ENCODE data around the gene DNAJB1.
"Not testable (repeated sequence)": the region's sequence is repeated elsewhere in the genome, so short reads cannot be mapped to it uniquely, and the experiment has no call there.

DNAJB1 gene

DNA sequence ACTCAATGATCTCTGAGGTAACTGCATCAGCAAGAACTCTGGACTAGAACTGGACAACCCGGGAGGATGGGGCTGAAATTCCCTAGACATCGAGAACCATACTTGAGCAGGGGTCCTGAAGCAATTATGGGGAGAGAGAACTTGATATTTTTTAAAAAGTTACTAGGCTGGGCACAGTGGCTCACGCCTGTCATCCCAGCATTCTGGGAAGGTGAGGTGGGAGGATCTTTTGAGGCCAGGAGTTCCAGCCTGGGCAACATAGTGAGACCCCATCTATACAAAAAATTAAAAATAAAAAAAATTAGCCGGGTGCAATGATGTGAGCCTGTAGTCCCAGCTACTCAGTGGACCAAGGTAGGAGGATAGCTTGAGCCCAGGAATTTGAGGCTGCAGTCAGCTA, 2.3 kb upstream of the DNAJB1 start:
- no peak for DNase-seq (ENCODE audit: low spot score)

DNA sequence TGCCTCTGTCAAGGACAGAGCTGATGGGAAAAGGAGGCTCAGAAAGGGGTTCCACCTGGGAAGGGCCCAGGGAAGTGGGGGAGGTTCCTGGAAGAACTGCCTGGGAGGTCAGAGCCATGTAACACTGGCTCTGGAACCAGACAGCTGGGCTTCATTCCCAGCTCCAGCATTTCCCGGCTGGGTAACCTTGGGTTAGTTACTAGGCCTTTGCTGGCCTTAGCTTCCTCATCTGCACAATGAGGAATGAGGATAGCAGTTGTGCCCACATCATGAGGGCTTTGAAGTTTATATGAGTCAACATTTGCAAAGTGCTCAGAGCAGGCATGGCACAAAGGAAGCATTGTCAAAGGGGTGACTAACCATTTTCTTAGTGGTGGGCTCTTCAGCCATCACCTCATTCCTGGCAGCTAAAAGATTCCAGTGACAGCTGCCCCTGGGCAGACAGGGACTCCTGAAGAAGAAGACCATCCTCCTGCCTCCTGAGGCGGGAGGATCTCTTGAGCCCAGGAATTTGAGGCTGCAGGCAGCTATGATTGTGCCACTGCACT, 1.7 kb upstream of the DNAJB1 start:
- DNase-seq (ENCODE audit: low spot score), result no peak

DNA sequence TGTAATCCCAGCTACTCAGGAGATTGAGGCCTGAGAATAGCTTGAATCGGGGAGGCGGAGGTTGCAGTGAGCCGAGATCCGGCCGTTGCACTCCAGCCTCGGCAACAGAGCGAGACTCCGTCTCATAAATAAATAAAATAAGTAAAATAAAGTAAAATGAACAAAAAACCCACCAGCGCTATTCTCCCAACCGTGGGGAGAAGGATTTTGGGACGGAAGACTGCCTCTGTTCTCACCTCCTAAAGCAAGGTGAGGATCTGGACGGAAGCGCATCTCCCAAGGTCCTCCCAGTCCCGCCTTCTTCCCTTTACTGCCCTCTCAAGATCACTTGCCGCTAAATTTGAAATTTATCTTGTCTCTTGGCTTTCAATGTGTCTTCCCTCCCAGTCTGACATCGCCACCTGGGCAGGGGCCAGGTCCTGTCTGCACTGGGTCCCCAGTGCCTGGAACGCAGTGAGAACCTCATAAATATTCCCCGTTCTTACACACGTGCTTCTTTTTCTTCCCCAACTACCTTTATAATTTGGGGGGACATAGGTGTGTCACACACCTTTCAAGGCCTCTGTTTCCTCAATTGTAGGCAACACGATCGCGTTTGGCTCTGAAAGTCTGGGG, 1.2 kb upstream of the DNAJB1 start:
- no peak for DNase-seq (ENCODE audit: low spot score)

GRCh38 chr19:14517446-14517839, 754 bp downstream of the DNAJB1 start:
- no peak for DNase-seq (ENCODE audit: low spot score)

GRCh38 chr19:14516746-14517438, 1.3 kb downstream of the DNAJB1 start:
- DNase-seq (ENCODE audit: low spot score), result no peak

DNA sequence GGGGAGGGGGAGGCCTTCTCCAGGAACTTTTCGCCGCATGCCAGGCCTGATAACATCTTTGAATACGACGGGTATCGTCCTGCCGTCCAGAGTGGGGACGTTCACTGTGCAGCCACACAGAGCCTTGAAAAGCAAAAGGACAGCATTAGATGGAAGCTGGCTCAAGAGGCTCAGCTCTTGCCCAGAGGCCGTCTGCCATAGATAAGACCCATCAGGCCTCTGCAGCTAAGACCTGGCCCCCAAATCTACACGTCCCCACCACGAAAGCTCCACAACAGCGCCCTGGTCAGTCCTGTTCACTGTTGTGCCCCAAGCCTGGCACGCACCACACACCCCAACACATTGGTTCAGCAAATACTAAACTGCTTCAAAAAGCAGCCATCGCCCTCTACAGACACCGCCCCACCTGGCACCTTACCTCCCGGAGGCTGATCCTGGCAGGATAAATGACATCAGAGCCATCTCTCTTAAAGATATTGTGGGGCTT, 2.1 kb downstream of the DNAJB1 start:
- no peak for DNase-seq (ENCODE audit: low spot score)

DNA sequence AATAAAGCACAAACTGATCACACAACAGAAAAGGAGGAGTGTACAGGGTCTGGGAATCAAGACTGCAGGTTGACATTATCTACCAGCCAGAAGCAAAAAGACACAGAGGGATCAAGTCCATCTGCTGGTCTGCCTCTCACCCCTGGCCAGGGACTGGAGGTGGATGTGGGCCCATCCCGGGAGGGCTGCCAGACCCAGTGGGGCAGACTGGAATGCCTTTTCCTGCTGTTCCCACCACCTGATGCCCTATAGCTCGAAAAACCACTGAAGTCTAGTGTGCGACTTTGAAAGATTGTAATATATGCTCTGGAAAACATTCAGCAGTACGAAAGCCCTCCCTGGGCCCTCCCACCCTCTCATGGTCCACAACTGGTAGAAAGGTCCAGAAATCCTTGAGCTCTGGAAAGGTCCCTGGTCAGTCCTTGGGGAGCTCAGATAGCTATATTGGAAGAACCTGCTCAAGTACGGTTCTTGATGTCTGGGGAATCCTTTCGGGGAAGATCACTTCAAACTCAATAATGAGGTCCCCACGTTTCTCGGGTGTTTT, 2.6 kb downstream of the DNAJB1 start:
- no peak for DNase-seq (ENCODE audit: low spot score)

- DNase-seq (ENCODE audit: low spot score), result no peak
Observed at GRCh38 chr19:14514215-14514863, 3.9 kb downstream of the DNAJB1 start.

- DNase-seq (ENCODE audit: low spot score), result no peak
Observed at GRCh38 chr19:14512406-14512961, 5.7 kb downstream of the DNAJB1 start.

DNA sequence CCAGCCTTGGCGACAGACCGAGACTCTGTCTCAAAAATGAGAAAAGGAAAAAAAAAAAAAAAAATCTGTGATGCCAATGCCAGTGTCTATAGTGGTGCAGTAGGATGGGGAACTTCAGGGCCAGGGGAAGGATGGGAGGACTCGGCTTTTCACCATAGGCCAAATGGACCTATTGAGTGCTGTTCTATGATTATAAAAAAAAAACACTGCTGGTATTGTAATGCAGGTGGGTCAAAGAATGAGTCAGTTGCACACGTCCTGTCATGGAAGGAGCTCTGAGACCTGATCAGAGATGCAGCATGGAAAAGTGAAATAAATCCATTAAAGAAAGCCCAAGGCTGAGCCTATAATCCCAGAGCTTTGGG, 7.0 kb downstream of the DNAJB1 start:
- DNase-seq (ENCODE audit: low spot score), result no peak

DNA sequence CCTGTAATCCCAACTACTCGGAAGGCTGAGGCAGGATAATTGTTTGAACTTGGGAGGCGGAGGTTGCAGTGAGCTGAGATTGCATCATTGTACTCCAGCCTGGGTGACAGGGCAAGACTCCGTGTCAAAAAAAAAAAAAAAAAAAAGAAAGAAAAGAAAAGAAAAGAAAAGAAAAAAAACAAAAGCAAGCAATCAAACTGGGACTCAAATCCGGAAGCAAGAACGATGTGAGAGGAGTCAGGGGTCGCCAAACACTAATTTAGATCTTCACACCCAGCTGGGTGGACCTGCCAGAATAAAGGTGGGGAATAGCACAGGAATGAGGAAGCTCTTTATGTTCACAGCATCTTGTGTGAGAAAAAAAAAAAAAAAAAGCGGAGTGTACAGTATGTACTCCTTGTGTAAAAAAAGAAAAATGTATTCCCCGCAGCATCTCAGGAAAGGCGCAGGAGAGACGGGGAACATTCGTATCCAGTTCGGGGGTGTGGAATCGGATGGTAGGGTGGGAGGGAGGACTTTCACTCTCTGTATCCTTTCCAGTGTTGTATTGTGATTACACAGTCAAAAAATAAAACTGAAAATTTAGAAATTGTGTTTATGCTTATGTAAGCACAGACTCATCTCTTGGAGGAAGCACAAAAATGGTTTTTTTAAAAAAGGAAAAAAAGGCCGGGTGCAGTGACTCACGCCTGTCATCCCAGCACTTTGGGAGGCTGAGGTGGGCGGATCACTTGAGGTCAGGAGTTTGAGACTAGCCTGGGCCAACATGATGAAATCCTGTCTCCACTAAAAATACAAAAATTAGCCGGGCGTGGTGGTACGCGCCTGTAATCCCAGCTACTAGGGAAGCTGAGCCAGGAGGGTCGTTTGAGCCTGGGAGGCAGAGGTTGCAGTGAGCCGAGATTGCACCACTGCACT, 7.6 kb downstream of the DNAJB1 start:
- DNase-seq (ENCODE audit: low spot score), result no peak

GRCh38 chr19:14507704-14508542, 10.3 kb downstream of the DNAJB1 start:
- DNase-seq (ENCODE audit: low spot score), result no peak

GRCh38 chr19:14505488-14506239, 12.5 kb downstream of the DNAJB1 start:
- no peak for DNase-seq (ENCODE audit: low spot score)

- DNase-seq (ENCODE audit: low spot score), result not testable (repeated sequence)
Observed at GRCh38 chr19:14504575-14504974, 13.6 kb downstream of the DNAJB1 start.

- no peak for DNase-seq (ENCODE audit: low spot score)
Observed at GRCh38 chr19:14503285-14503684, 14.9 kb downstream of the DNAJB1 start.

DNA sequence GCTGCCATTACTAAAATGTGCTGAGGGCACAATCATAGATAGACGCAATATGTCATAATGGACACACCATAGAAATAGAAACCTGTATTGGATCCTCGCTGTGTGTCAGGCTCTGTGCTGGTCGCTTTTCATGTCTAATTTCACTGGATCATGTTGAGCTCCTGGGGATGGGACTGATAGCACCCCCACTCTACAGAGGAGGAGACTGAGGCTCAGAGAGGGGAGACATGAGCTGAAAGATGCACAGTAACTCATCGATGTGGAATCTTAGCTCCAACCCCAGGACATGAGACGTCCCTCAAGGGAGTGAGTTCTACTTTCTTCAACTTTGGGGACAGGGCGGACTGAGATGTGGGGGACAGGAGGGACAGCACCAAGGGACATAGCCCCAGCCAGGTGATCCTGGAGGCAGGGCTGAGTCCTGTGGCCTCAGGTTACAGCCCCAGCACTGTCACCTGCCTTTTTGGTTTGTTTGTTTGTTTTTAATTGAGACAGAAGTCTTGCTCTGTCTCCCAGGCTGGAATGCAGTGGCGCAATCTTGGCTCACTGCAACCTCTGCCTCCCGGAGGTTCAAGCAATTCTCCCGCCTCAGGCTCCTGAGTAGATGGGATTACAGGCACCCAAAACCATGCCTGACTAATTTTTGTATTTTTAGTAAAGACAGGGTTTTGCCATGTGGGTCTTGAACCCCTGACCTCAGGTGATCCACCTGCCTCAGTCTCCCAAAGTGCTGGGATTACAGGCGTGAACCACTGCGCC, 15.7 kb downstream of the DNAJB1 start:
- DNase-seq (ENCODE audit: low spot score), result no peak

GRCh38 chr19:14497228-14497921, 20.8 kb downstream of the DNAJB1 start:
- no peak for DNase-seq (ENCODE audit: low spot score)

DNA sequence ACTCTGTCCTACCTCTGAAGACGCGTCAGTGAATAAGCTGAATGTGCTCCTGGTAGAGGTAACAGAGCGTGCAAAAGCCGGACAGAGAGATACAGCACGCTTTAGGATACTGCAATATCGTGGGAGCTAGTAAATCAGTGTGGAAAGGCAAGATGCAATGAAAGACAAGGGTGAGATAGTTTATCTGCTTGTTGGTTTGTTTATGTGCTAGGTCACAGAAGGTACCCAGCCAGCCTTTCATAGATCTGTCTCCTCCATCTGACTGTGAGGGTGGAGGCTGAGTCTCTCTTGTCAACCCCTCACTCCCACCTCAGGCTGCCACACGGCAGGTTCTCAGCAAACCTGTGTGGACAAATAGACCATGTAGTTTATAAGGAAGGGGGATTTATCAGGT, 21.4 kb downstream of the DNAJB1 start:
- no peak for DNase-seq (ENCODE audit: low spot score)

Measured in left forelimb (tissue), 1 donor.